Loucy (cell line): ENCODE measurements around the gene ZNF385D.

ENCODE experiments used
- CTCF ChIP-seq: fragments of 200-600 bp; sonication (generic); conservative IDR thresholded peaks from 2 replicates; pipeline ENCODE4 v1.5.1; 2014; ENCODE audit warnings: mild to moderate bottlenecking, antibody characterized with exemption, low read length
- EZH2phosphoT487 ChIP-seq: fragments of 200-600 bp; IDR thresholded peaks from 2 replicates; pipeline ENCODE4 v1.6.1; 2018; ENCODE audit warnings: antibody characterized with exemption, mild to moderate bottlenecking, moderate library complexity, borderline replicate concordance

GRCh38 chr3:21417991-21418390 lies 333.0 kb downstream of the ZNF385D start:
- TF ChIP-seq CTCF (no peak), EZH2phosphoT487 (no peak)
